Kidney capillary endothelial cell (primary cell): Measurements from ENCODE around the gene PNMA6E.

Source experiments
- DNase-seq: peaks from one replicate; pipeline ENCODE4 v3.0.0-alpha.2; 2018; ENCODE audit warnings: low spot score

PNMA6E gene

DNA sequence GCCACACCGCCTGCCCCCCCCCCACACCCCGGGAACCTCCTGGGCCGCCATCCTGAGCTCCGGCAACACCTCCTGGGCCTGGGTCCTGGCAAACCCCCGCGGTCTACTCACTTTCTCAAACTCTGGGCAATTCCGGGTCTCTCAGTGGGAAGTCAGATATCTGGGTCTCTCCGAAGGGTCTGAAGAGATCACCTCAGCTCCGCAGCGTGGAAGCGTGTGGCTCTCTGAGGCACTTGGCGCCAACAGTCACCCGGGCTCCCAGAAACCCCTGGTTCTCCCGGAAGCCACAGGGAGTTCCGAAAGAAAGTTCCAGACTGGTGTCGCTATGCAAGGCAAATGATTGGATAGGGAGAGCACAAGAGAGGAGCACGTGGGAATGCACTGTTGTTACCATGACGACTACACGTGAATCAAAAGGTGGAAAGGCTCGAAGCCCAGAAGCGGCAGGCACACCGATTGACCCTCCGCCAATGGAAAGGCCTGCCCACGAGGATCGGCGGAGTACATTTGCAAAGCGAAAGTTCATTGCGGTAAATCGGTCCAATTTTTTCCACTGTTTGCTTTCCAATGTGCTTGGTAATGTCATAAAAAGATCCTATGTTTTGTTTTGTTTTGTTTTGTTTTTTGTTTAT lies at the start of gene PNMA6E:
Gene PNMA6E, minus strand, starts transcription at position 218 of the 632 bp plus-strand sequence. CDS start 2,501 bp downstream, outside the sequence.
- no peak for DNase-seq

DNA sequence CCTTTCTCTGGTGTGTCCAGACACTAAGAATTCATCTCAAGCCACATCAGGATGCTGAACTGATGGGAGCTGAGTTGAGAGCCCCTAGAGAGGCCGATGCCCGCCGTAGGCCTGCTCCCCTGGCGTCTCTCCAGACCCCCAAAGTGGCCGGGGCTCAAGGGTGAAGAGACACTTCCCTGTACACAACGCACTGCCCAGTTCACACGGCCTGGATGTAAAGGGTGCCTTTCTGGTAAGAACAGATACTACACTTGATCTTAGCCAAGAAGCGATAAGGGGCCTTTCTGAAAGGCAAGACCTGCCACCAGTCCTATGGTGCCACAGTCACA lies 49.8 kb upstream of the PNMA6E start:
- no peak for DNase-seq

DNA sequence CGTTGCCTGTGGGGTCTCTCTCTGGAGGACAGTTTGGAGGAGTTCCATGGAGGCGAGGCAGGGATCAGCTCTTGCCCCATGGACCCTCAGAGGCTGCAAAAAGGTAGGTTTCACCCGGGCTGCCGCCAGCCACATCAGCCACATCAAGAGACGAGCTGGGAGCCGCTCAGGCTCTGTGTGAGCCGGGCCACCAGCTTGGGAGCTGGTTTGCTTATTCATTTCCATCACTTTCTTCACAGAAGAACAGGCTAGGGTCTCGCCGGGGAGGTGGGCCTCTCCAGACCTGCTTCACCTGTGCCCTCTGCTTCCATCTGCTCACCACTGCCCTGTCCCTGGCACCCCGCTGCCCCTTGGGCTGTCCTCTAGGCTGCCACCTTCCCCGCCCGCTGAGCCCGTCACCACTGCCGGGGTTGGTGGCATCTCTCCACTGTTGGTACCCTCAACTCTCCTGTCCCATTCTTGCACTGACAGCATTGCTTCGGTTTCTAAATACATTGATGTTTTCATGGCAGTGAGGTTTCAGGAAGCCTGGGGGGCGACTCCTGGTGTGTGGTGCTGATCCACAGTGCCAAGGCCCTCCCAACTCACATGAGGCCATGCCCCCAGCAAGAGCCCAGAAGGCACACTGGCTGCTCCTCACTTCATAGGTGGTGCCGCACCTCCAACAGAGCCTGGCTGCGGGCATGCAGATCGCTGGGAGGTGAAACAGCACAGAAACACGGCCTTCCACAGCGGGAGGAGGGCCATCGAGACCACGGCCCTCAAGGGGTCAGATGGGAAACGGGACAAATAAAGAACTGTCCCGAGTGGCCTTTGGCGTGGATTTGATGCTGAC lies 49.2 kb upstream of the PNMA6E start:
- DNase-seq, result no peak

DNA sequence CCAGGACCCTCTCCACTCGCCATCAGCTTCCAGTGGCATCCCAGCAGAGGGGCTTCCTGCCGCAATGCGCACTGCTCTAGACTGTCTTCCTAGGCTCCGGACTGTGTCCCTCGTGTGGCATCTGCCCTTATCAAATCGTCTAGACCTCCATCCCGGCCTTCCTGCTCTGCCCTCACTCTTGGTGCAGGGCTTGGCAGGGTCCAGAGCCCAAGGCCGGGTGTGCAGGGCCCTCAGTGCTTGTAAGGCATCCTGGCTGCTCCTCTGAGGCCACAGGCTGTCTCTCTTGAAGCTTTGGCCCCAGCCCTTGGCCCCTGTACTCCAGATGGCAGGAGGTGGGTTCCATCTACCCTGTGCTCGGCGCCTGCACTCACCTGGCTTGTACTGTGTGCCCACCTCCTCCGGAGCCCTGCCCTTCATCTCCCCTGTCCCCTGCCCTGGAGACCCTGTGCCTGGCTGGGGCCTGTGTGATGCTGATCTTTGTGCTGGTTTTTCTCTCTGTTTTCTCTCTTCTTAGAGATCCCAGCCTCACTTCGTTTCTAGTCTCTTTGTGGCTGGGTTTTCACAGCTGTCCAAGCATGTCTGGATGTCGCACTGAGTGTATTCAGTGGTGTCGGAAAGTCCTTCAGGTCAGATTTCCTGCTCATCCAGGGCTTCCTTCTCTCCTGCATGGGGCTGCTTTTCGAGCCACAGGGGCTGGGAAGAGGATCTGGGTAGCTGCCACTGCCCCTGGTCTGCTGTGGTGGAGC lies 48.4 kb upstream of the PNMA6E start:
- no peak for DNase-seq

DNA sequence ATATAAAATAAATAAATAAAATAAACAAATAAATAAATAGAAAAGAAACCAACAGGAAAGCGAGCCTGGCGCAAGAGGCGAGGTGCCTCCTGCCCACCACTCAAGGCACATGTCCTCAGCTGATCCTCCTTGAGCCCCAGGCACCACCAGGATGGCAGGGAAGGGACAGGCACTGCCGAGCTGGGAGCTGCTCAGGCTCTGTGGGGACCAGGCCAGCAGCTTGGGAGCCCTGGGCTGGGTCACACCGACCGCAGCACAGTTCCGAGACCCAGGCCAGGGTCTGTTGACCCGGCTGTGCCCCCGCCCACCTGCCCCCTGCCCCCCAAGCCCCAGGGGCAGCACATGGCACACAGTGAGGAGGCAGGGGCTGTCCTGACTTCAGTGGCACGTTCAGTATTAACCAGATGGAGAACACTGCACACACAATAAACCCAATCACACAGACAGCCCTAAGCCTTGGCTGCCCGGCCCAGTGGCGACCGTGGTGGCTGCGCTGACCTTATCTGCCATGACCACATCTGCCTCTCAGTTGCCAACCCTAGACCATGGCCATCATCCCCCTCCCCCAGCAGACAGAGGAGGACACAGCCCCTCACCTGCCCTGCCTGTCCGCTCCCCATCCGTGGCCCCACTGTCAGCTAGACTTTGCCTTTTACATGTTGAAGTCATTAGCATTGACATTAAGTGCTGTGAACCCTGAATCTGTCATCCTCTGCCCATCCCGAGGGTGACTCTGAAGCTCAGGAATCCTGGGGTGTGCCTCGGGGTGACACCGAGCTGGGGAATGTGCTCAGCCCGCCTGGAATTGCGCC lies 47.6 kb upstream of the PNMA6E start:
- no peak for DNase-seq

DNA sequence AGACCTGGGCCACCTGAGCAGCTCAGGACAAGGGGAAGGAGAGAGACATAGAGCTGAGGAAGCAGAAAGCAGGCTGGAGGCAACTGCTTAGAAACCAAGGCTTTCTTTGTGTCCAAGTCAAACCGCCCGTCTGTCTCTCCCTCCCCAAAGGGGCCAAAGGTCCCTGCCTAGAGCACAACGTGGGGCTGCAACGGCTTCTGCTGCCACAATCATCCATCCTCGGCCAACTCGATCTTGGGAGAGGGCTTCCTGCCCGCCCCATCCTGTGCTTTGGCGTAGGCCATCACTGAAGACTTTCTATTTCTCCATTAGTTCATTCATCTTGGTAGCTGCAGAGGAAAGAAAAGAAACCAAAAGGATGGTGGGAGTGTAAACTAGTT lies 46.4 kb upstream of the PNMA6E start:
- no peak for DNase-seq

DNA sequence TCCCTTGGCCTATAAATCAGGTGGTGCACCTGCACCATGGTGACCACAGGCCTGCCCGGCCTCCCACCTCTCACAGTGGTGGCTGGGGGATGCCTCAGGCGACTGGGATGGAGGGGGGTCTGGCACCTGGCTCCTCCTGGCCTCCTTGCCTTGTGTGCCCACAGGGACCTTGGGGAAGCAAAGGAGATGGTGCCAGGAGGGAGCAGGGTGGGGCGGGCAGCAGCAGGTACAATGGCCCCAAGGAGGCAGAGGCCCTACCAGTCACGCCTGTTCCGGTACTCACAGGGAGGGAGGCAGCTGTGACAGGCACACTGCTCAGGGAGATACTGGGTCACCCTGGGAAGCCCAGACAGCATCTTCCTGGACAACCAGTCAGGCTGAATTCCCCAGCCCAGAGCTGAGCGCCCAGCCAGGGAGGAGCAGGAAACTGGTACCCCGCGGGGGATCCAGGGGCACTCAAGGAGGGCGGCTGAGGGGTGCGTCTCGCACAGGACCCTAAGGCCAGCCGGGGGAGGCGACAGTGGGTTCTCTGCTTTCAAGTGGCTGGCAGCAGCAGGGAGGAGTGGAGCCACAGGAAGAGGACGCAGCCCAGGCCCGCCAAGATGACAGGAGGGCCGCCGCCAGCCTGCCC lies 45.9 kb upstream of the PNMA6E start:
- DNase-seq, result no peak

DNA sequence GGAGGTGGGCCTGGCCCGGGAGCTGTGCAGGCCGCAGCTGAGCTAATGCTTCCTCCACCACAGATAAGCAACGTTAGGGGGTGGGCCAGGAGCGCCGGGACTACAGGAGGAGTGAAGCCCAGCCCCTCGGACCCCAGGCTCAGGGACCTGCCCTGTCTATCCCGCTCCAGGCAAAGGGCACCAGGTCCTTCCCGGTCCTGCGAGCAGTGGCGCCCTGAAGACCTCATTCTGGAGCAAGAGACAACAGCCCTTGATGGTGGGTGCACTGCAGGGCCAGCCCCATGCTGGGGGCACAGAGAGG lies 45.4 kb upstream of the PNMA6E start:
- DNase-seq, result no peak

DNA sequence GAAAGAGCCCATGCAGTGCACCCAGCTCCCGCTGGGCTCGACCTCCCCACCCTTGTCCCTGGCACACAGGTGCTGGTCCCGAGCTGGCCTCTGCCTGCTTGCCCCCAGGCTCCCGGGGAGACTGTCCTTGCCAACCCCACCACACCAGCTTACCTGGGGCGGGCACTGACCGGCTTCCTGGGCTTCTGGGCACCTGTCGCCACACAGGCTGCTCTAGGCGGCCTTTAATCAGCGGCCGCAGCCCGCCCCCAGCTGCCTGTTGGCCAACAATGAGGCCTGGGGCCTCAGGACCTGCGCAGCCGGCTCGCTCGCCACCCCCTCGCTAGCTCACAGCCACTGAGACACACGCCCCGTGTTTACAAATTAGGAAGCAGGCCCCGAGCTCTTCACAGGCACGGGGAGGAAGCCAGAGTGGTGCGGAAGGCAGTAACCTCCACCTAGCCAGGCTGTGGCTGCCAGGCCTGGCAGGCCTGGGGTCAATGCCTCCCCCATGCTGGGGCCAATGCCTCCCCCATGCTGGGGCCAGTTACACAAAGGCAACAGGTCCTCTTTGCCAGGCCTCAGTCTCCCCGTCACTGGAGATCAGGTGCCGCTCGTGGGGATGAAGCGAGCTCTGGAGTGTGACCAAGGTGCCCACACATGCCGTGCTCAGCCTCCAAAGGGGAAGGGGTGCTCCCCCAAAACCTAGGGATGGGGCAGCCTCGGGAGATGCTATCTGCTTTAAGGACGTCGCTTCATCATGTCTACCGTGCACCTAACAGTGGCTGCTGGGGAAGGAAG lies 44.9 kb upstream of the PNMA6E start, which contains the start of gene TREX2:
Gene TREX2, minus strand, starts transcription at position 201 of the 780 bp plus-strand sequence. CDS start 626 bp downstream, outside the sequence.
- no peak for DNase-seq

DNA sequence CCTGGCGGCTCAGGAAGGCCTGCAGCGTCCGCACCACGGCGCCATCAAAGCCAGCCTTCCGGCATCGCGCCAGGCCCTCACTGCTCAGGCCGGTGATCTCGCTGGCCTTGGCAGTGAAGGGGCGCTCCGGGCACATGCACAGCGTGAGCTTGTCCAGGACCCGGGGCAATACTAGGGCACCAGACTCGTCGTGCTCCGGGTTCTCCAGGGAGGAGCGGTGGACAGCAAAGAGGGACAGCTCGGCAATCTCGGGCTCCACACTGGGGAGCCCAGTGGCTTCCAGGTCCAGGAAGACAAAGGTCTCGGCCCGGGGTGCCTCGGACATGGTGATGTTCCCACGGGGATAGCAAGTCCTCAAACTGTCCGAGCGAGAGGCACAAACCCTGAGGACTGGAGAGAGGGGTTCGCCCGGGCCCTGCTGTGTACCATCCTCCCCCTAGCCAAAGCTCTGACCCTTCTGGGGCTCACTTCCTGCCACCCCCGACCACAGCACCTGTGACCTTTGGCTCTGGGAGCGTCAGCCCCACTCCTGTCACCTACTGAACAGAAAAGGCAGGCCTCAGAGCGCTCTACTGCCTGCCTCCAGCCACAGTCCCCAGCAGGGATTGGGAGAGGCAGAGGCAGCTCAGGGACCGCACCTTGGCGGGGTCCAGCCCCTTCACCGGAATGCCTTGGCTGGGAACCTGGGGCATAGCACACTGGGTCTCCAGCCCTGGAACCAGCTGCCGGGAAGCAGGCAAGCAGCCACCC lies 44.1 kb upstream of the PNMA6E start:
- DNase-seq, result no peak

DNA sequence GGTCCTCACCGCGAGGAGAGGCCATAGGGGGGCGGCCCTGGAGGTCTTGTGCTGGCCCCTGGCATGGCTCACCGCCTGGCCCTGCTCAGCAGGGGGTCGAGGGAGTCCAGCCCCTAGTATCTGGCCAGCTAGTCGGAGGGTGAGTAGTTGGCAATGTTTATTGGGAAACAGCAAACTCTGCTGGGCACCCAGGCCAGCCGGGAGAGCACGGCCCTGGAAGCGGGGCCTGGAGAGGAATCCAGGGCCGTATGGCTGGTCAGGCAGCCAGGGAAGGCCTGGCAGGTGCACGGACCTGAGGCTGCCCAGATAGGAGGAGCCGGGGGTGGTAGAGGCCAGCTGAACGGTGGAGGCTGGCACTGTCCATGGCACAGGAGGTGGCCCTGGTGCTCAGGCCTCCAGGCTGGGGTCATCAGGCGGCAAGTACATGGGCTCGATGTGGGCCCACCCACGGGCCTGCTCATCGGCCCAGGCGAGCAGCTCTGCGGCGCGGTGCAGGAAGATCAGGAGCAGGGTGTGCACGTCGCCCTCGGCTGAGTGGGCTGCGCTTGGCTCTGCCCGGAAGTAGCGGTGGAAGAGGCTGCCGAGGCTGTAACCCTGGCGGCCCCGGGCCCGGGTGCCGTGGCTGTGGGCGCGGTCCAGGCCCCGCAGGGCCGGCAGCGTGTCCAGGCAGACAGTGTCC lies 43.3 kb upstream of the PNMA6E start:
- no peak for DNase-seq

DNA sequence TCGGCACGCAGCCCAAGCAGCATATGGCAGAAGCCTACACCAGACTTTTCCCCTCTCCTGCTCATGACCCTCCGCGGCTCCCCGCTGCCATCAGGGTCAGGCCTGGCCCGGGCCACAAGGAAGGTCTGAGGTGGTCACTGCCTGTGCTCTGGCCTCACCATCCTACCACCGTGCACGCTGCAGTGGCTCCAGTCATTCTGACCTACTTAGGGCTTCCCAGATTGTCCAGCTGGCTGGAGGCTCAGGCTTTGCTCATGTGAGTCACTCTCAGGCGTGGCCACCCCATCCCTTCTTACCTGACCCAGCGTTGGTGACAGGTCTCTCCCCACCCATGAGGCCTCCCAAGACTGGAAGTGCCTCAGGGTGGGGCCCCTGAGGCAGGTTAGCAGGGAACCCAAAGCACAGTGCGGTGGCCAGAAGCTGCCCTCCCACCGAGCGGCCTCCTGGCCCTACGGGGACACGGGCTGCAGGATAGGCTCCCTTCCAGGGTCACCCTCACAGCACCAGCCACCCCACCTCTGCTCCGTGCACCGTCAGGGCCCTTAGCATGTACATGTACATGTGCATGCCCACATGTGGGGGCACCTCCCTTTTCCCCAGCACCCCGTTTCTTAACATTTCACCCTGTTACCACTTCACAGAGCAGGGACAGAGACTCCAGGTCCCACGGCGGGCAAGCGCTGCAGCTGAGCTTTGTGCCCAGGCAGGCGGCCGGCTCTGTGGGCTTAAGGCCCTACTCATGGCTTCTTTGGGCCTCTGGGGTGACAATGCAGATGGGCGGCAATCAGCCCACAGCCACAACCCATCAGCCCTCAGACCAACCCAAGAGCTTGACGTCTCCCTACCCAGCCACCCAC lies 42.6 kb upstream of the PNMA6E start:
- no peak for DNase-seq

DNA sequence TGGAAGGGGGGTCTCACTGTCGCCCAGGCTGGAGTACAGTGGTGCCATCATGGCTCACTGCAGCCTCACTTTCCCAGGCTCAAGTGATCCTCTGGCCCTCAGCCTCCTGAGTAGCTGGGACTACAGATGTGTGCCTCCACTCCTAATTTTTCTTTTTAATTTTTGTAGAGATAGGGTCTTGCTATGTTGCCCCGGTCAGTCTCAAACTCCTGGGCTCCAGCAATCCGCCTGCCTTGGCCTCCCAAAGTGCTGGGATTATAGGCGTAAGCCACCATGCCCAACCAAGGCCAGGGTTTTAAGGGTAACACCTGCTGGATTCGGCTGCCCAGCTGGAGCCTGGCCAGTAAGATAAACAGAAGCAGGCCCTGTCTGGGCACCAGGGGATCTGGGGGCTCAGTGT lies 41.3 kb upstream of the PNMA6E start:
- DNase-seq, result no peak

DNA sequence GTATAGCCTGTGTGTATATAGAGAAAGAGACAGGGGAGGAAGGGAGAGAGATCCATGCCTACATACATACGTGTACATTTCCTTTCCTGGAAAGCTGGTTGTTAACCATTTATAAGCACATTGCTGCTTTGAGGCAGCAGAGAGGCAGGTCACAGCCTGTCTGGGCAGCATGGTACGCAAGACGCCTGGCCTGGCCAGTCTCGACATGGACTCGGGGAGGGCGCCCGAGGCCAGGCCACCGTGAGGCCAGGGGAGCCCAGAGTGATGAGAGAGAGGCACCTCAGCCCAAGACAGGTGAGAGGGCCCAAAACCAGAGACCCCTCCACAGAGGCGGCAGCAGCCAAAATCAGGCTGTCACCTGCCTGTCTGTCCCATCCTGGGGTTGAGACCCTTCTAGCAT lies 40.8 kb upstream of the PNMA6E start:
- no peak for DNase-seq

DNA sequence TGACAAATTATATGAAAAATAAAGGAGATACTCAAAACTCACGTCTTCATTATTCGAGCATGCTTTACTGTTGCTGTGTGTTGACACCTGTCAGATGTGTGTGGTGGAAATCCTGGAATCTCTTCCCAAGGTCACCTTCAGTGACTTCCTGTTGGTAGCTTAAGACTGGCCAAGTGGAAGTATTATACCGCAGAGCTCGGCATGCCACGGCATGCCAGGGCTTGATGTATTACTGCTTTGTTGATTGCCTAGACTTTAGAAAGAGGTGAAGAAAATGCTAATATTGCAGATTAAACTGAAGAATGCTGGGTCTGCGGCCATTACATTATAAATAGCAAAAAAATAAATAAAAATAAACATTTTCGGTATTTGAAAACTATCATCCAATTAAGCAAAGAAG lies 40.1 kb upstream of the PNMA6E start:
- no peak for DNase-seq

DNA sequence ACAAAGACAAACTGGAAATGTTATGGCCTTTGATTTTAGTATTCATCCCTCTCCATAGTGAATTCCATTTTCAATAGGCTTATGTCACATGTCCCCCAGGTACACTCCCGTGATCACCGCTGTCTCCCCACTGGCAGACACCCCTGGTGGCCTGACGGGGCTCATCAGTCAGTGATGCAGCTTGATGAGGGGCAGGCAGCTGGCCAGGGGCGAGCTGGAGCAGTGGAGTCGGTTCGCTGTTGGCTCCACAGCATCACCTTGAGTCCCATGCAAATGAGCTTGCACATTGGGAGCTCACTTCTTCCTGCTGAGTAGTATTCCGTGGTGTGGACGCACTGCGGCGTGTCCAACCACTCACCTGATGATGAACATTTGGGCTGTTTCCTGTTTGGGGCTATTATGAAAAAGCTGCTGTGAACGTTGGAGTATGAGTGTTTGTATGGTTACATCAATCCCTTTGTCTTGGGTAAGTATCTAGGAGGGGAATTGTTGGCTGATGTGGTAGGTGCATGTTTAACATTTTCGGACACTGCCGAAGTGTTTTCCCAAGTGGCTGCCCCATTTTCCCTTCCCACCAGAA lies 39.5 kb upstream of the PNMA6E start:
- DNase-seq, result no peak

DNA sequence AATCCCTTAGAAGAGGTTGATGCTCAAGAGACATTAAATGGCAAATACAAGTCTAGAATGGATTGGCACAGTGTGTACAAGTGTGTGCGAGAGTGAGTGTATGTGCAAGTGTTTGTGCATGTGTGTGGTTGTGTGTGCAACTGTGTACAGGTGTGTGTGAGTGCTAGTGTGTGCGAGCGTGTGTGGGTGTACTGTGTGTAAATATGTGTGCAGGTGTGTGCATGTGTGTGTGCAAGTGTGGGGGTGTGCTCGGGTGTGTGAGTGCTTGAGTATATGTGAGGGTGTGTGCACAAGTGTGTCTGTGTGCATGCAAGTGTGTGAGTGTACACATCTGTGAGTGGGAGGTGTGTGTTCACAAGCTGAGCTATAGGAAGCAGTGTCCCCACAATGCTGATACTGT lies 38.8 kb upstream of the PNMA6E start:
- no peak for DNase-seq

DNA sequence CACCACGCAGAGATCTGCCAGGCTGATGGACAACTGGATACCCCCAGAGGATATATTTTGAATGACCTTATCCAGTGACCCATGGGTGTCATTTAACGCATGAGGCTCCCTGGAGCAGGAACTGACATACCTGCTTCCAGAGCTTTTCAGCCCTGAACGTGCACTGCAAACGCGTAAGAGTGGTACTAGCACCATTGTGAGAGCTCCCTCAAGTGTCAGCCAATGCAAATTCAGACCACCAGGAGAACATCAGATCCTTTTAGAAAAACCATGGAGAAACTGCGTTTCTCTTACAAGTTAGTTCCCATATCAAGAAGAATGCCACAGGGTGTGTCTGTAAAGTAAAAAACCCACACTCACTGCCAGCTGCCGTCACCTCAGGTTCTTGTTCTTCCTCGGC lies 37.4 kb upstream of the PNMA6E start:
- no peak for DNase-seq
